ENCODE results near the gene SLC2A11. TPM values are rescaled to one million over a fixed set of nuclear protein-coding genes. Genes with fewer than 3 reads are reported as not detected.
"Not testable (repeated sequence)": the region's sequence is repeated elsewhere in the genome, so short reads cannot be mapped to it uniquely, and the experiment has no call there.

SLC2A11 gene
- total and polyA plus RNA-seq, 9 of the 15 experiments (the other 6 are each of a cell fraction or from before 2014, with no cell fraction given), result 0.44 to 2.7 (median 2.1) TPM

DNA sequence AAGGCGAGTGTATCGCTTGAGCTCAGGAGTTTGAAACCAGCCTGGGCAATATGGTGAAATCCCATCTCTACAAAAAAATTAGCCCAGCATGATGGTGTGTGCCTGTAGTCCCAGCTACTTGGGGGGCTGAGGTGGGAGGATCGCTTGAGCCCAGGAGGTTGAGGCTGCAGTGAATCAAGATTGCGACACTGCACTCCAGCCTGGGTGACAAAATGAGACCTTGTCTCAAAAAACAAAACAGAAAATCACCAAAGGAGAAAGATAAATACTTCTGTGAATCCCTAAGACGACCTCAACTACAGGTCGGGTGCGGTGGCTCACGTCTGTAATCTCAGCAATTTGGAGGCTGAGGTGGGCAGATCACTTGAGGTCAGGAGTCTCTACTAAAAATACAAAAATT lies 2.5 kb downstream of the SLC2A11 start:
- H3K36me3 ChIP-seq (ENCODE audit: control insufficient read depth, insufficient read depth, low read length); H4K20me1 ChIP-seq (replicated peaks; ENCODE audit: control insufficient read depth, insufficient read depth, low read length); H3K4me2 ChIP-seq (ENCODE audit: insufficient read depth, low read length); ATAC-seq; H2AFZ ChIP-seq (ENCODE audit: low read depth, low read length); H3K79me2 ChIP-seq (ENCODE audit: control insufficient read depth, insufficient read depth, low read length); DNase-seq (ENCODE audit: extremely low read depth in 1 of 4, low spot score in 3 of 4); BruUV-seq (replicated peaks); H3K27me3 ChIP-seq (ENCODE audit: control insufficient read depth in 2 of 2, insufficient read depth in 2 of 2, low read length in 2 of 2); CTCF ChIA-PET (ENCODE audit: low intra/inter-chr PET ratio); H3K9me3 ChIP-seq (replicated peaks; ENCODE audit: control insufficient read depth, insufficient read depth, low read depth, low read length); H3K4me3 ChIP-seq; H3K9ac ChIP-seq (ENCODE audit: insufficient read depth in 1 of 2, low read depth in 2 of 2, low read length in 2 of 2); H3K27ac ChIP-seq (ENCODE audit: extremely low read depth, low read depth, low read length); FAIRE-seq; H3K9me1 ChIP-seq (ENCODE audit: control insufficient read depth, insufficient read depth, low read length); intact Hi-C loops (cut with micrococcal nuclease): not testable (repeated sequence)
- WGBS (ENCODE audit: insufficient coverage, low coverage, missing lambda C conversion rate), result 48% methylated on average over 8 of the region's 8 CpGs
- in situ Hi-C loops (cut with MboI), result loop anchor here (25.0 kb wide), 1 partner anchor 548 kb away; no protein-coding TSS in a partner anchor
- peak; percentile 35; the same call in 1 of the 2 replicates for TF ChIP-seq CEBPB (tag; IDR thresholded peaks at IDR 0.05)
- POLR2A ChIA-PET, result interaction anchor here (0.6 kb wide), 1 partner anchor 10 kb away, joined by 3 read pairs; no protein-coding TSS in a partner anchor
- H3K4me1 ChIP-seq (replicated peaks in 1 of 2; ENCODE audit: control insufficient read depth in 2 of 2, insufficient read depth in 2 of 2, low read length in 2 of 2), result peaks cover 0 to 19% of the 10 kb centered on the region in 2 experiments; a peak in 3 of 5 replicates

DNA sequence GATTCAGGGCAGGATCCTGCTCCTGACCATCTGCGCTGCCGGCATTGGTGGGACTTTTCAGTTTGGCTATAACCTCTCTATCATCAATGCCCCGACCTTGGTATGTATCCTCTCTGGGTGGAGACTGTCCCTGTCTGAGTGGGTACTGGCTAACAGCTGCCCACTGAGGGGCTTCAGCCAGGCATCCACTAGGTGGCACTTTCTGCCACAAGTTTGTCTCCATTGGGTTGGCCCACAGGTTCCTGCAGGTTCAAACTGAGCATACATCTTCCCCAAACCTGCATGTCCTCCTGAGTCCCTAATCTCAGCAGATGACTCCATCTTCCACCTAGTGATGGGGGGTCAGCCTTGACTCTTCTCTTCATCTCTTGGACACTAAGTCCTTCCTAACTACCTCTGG lies 4.4 kb downstream of the SLC2A11 start:
- Histone ChIP-seq H3K4me1 (replicated peaks in 1 of 2; ENCODE audit: control insufficient read depth in 2 of 2, insufficient read depth in 2 of 2, low read length in 2 of 2) (peaks cover 0 to 14% of the 10 kb centered on the region in 2 experiments; a peak in 3 of 5 replicates), H3K79me2 (ENCODE audit: control insufficient read depth, insufficient read depth, low read length) (no peaks in the 10 kb centered on the region), H3K36me3 (ENCODE audit: control insufficient read depth, insufficient read depth, low read length) (no peaks in the 10 kb centered on the region), H3K9ac (ENCODE audit: insufficient read depth in 1 of 2, low read depth in 2 of 2, low read length in 2 of 2) (no peak overlapping the region), H3K4me2 (ENCODE audit: insufficient read depth, low read length) (no peak overlapping the region), H3K27ac (ENCODE audit: extremely low read depth, low read depth, low read length) (no peak overlapping the region), H3K4me3 (no peak overlapping the region), H3K9me3 (replicated peaks; ENCODE audit: control insufficient read depth, insufficient read depth, low read depth, low read length) (no peaks in the 10 kb centered on the region), H3K27me3 (ENCODE audit: control insufficient read depth in 2 of 2, insufficient read depth in 2 of 2, low read length in 2 of 2) (no peaks in the 10 kb centered on the region), H3K9me1 (ENCODE audit: control insufficient read depth, insufficient read depth, low read length) (no peaks in the 10 kb centered on the region), H2AFZ (ENCODE audit: low read depth, low read length) (no peak overlapping the region), H4K20me1 (replicated peaks; ENCODE audit: control insufficient read depth, insufficient read depth, low read length) (no peaks in the 10 kb centered on the region)
- peak in 3 of 4 experiments; percentile 14 to 60 (median 57) for DNase-seq (ENCODE audit: extremely low read depth in 1 of 4, low spot score in 3 of 4)
- whole genome bisulfite sequencing (ENCODE audit: insufficient coverage, low coverage, missing lambda C conversion rate), result 12% methylated on average over 3 of the region's 3 CpGs
- in situ Hi-C loops (cut with MboI), result loop anchor here (25.0 kb wide), 1 partner anchor 550 kb away; no protein-coding TSS in a partner anchor
- CTCF ChIA-PET (ENCODE audit: low intra/inter-chr PET ratio), result no interaction called here
- FAIRE-seq, result peak; percentile 74
- intact Hi-C loops (cut with micrococcal nuclease), result no loop called here
- POLR2A ChIA-PET, result interaction anchor here (0.6 to 1.2 kb wide), 3 partner anchors 18 to 543 kb away, joined by 3 read pairs; partner anchors contain the start of gene MIF
- ATAC-seq, result peak; percentile 63
- no TSS peak for BruUV-seq (replicated peaks)
- TF ChIP-seq CTCF (IDR thresholded peaks at IDR 0.05 in 2 of 3, conservative IDR thresholded peaks at IDR 0.05 in 1 of 3; ENCODE audit: insufficient read depth in 2 of 3, low read depth in 1 of 3, low read length in 3 of 3), result peak; percentile 66 to 76 (median 75)
- TF ChIP-seq SIN3B (IDR thresholded peaks at IDR 0.05; ENCODE audit: low read depth), result no peak
- no peak for TF ChIP-seq EP400 (IDR thresholded peaks at IDR 0.05)
- TF ChIP-seq, protein P1, sequence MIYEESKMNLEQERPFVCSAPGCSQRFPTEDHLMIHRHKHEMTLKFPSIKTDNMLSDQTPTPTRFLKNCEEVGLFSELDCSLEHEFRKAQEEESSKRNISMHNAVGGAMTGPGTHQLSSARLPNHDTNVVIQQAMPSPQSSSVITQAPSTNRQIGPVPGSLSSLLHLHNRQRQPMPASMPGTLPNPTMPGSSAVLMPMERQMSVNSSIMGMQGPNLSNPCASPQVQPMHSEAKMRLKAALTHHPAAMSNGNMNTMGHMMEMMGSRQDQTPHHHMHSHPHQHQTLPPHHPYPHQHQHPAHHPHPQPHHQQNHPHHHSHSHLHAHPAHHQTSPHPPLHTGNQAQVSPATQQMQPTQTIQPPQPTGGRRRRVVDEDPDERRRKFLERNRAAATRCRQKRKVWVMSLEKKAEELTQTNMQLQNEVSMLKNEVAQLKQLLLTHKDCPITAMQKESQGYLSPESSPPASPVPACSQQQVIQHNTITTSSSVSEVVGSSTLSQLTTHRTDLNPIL (CRISPR knock-in tag; IDR thresholded peaks at IDR 0.05), result no peak
- TF ChIP-seq STAG1 (CRISPR knock-in tag; IDR thresholded peaks at IDR 0.05; ENCODE audit: borderline replicate concordance), result peak; percentile 46; the same call in 1 of the 2 replicates
- no peak for TF ChIP-seq MNT (conservative IDR thresholded peaks at IDR 0.05)
- TF ChIP-seq DDX20 (tag; IDR thresholded peaks at IDR 0.05; ENCODE audit: low read depth), result no peak
- peak; percentile 28; the same call in 1 of the 2 replicates for TF ChIP-seq SMC3 (conservative IDR thresholded peaks at IDR 0.05; ENCODE audit: insufficient read depth, low read depth, low read length)
- TF ChIP-seq ZNF75A (CRISPR knock-in tag; IDR thresholded peaks at IDR 0.05), result no peak
